ENCODE data around the gene ZNF750.

ZNF750 gene

GRCh38 chr17:82839617-82840292, at the start of gene ZNF750:
Gene ZNF750 (minus strand): TSS chr17:82840022. CDS start chr17:82832454, 7,568 bp downstream.
- no peak for DNase-seq

- DNase-seq: no peak
These were observed 49.0 kb upstream of the ZNF750 start for GRCh38 chr17:82888583-82889495.

- DNase-seq: no peak
These were observed 47.7 kb upstream of the ZNF750 start for GRCh38 chr17:82887255-82888164.

GRCh38 chr17:82884970-82885353, 45.1 kb upstream of the ZNF750 start:
- peak in 2 of 4 experiments; percentile 22 to 26 for DNase-seq

- DNase-seq: no peak
These were observed 44.6 kb upstream of the ZNF750 start for GRCh38 chr17:82884341-82884969.

- DNase-seq: no peak
These were observed 43.7 kb upstream of the ZNF750 start for GRCh38 chr17:82883419-82884031.

- peak; percentile 27 to 74 (median 48) for DNase-seq
These were observed 43.0 kb upstream of the ZNF750 start for GRCh38 chr17:82882715-82883418.

GRCh38 chr17:82881900-82882714, 42.3 kb upstream of the ZNF750 start:
- no peak for DNase-seq

- DNase-seq: no peak
These were observed 41.6 kb upstream of the ZNF750 start for GRCh38 chr17:82881324-82881823.

GRCh38 chr17:82880620-82881323, 41.0 kb upstream of the ZNF750 start:
- DNase-seq: no peak

- no peak for DNase-seq
These were observed 39.4 kb upstream of the ZNF750 start for GRCh38 chr17:82879241-82879640.

- DNase-seq: no peak
These were observed 38.7 kb upstream of the ZNF750 start for GRCh38 chr17:82878527-82878926.

GRCh38 chr17:82876602-82877379, 37.0 kb upstream of the ZNF750 start:
- no peak for DNase-seq

- no peak for DNase-seq
These were observed 36.3 kb upstream of the ZNF750 start for GRCh38 chr17:82876149-82876548.

GRCh38 chr17:82875407-82875856, 35.6 kb upstream of the ZNF750 start:
- DNase-seq: no peak

GRCh38 chr17:82874011-82874835, 34.4 kb upstream of the ZNF750 start:
- DNase-seq: no peak

- DNase-seq: no peak
These were observed 33.7 kb upstream of the ZNF750 start for GRCh38 chr17:82873521-82873920.
